NCI-H146 treated with DMSO at 0.1 percent for 48 hours (cell line): Measurements from ENCODE around the gene CEBPG.

Source experiments
- DNase-seq: peaks from one replicate; lab custom pipeline; 2025; ENCODE audit not compliant: unreplicated experiment; lab: John Stamatoyannopoulos, UW

Gene CEBPG

DNA sequence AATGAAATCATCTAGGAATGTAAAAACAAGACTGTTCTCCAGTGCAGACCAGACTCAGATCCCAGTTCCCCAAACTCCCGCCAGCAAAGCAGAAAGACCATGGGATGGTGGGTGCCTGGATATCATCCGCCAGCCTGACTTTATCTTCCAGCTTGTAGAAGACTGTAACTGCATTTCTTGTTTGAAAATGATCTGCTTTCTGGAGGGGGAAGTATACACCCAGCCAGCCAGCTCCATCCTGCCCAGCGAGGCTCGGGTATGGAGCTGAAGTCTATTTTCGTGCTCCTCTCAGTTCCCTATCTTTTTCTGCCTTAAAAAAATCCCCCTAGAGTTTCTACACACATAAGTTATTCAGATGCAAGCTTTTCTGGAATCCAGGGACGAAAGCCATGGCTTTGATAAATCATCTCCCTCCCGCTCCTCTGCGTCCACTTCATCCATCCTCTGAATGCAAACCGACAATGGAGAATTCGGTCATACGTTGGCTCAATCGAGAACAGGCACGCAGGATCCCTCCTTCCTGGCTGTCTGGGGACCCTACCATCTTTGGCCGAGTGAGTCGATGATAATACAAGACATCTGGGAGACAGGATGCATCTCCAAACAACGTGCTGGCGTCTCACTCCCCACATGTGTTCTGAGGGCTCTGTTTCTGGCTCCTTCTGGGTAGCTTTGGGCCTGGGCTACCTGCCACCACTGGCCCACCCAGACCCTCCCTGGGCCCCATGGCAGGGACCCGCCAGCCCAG, 31.2 kb downstream of the CEBPG start:
- no peak for DNase-seq

- no peak for DNase-seq
Measured at GRCh38 chr19:33405254-33405552, 31.7 kb downstream of the CEBPG start.

GRCh38 chr19:33405553-33406461, 32.3 kb downstream of the CEBPG start:
- DNase-seq, result no peak

DNA sequence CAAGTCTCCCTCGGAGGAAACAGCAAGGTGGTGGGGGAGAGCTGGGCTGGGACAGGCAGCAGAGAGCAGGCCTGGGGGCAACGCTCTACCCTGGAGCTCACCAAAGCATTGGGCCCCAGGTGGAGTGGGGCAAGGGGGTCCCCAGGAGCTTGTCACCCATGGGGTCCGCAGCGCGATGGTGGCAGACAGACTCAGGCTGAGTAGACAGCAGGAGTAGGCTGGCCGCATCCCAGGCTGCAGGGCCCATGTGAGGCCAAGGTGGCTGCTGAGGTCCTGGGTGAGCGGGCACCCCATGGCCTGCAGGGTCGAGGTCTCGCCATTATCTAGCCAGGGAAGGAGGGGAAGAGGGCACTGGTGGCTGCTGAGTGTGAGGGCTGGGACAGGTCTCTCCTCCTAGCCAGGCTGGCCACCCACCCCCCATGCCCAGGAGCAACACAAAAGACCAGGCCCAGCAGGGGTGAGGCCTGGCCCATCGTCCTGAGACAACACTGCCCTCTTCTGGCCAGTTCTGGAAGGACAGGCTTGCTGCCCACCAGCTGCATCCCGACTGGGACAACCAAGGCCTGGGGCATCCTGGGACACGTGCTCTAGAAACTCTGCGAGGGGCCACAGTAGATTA, 33.1 kb downstream of the CEBPG start:
- DNase-seq, result no peak

GRCh38 chr19:33407140-33407551, 33.6 kb downstream of the CEBPG start:
- DNase-seq, result no peak

GRCh38 chr19:33407716-33408115, 34.2 kb downstream of the CEBPG start:
- DNase-seq, result no peak

DNA sequence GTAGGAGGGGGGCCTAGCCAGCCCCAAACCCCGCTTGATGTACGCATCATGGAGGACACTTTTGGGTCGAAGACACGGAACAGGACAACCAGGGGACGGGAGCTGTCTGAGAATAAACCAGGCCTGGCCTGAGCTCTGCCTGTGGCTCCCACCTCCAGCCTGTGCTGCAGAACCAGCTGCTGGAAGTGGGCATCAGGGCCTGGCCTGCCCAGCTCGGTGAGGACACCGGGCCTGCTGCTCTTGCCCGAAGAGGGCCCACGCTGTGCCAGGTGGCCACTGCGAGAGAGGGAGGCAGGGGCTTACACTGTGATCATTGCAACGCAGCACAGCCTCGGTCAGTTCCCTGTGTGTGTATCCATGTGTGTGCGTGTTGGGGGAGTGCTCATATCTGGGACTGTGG, 34.6 kb downstream of the CEBPG start:
- no peak for DNase-seq

GRCh38 chr19:33408538-33409434, 35.3 kb downstream of the CEBPG start:
- DNase-seq, result no peak

GRCh38 chr19:33409906-33410685, 36.6 kb downstream of the CEBPG start:
- no peak for DNase-seq

GRCh38 chr19:33410915-33411401, 37.4 kb downstream of the CEBPG start:
- no peak for DNase-seq

DNA sequence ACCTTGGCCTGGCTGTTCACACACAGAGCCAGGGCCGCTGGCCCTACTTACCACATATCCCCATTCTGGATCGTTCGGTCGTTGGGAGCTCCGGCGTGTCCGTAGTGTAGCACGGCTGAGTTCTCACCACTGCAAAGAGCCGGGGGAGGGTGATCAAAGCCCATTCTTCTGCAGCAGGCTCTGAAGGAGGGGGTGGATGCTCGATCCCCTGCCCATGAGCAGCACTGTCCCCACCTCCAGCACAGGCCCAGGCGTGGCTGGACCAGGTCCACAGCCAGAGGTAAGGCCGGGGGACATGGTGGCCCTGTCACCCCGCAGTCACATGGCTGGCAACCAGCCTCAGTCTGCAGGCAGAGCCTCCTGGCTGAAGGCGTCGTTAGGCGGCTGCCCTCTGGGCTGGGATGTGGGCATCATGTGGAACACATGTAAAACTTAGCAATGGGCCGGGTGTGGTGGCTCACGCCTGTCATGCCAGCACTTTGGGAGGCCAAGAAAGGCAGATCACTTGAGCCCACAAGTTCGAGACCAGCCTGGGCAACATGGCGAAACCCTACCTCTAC, 38.2 kb downstream of the CEBPG start:
- no peak for DNase-seq

DNA sequence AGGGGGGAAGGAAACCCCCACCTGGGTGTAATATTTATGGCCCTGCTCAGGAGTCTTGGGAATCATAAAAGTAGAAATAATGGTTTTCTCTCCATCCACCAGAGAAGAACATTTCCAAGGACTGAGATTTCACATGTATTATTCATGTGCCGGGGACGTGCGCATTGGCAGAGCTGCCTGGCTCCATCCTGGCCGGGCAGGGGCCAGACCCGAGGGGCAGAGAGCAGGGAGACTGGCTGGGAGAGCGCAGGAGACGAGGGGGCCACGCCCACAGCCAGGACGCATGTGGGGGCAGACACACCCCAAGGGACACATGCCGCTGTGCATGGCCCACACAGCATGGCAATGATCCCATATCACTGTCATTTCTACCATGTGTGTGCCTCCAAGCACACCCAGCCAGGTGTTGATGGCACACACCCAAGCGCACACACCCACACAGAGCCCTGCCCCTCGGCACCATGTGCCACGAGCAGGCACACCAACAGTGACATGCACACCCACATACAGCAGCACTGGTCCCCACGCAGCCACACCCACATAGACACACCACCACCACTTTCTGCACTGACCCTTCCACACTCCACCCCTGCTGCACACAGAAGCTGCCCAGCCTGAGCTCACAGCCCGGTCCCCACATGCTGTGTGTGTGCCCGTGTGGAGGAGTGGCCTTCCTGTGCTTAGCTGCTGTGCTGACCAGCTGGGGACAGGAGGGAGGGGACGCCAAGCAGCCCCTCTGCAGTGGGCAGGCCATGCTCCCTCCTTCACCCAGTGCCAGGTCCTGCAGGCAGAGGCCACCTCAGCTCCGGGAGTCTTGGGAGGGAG, 39.3 kb downstream of the CEBPG start:
- DNase-seq, result no peak

DNA sequence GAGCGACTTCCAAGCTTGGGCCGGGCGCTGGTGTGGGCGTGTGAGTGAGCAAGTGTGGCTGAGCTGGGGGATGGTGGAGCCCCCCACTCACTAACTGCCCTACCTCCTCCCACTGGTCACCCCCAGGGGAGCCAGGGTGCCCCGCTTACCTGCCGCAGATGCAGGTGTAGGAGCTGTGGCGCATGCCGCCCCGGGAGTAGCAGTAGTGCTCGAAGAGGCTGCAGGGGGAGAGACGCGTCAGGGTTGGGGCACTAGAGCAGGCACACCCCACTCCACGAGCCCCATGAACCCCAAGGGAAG, 39.9 kb downstream of the CEBPG start:
- no peak for DNase-seq

DNA sequence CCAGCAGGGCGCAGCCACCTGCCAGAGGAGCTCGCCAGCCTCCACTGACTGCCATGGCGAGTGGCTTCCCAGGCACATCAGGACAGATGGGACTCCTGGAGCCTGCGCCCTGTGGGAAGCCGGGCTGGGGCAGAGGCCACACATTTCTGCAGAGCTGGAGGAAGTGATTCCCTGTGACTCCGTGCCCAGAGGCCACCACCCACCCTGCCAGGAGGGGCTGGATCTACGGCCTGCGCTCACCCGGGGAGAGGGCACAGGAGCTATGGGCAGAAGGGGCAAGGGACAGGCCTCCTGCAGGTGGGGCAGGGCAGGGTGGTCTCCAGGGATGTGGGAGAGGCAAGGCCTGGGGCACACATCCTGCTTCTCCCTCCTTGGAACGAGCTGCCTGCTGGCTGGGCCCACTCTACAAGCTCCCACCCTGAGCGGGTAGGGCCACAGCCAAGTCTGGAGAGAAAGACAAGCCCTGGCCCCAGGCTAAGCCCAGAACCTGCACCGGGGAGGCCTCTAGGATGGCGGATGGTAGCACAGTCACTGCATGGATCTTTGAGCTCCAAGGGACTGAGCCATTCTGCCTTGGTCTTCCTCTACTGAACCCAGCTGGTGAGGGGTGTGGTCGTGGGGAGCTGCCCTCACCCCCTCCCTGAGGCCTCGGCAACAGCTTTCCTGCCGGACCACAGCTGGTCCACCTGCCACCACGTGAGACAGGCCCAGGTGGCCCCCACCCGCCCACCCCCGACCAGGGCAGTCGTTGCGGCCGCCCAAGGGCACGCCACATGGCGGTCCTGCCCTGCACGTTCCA, 40.6 kb downstream of the CEBPG start:
- no peak for DNase-seq

DNA sequence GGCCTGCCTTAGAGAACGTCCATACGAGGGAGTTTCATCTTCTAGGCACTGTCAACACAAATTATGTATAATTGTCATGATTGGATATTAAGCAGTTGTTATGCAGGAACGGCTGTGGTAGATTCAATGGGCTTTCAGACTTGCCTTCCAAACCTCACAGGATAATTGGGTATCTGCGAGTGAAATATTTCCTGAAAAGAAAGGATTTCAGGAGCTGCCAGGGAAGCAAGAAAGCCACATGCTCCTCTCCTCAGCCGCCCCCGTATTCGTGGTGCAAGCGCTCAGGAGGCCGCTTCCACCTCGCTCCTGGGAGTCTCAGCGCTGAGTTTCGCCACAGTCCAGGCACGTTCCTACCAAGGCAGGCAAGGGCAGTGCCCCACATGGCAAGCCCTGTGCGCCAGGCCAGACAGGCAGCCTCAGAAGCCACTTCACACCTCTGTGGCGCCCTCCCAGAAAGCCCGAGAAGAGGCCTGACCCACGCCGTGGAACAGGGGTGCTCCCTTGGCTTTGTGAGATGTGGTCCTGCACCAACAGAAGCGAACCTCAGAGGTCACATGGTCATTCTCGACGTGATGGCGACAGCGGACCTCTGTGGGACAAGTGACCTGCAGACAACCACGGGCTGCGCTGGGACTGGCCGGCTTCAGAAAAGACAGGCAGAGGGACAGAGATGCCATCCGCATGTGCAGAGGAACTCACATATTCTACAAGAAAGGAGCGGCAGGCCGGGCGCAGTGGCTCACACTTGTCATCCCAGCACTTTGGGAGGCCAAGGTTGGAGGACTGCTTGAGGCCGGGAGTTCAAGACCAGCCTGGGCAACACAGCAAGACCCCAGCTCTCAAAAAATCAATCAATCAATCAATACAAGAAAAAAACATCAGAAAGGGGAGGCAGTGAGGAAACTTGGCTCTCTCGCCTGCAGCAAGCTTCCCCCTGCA, 41.4 kb downstream of the CEBPG start:
- no peak for DNase-seq

DNA sequence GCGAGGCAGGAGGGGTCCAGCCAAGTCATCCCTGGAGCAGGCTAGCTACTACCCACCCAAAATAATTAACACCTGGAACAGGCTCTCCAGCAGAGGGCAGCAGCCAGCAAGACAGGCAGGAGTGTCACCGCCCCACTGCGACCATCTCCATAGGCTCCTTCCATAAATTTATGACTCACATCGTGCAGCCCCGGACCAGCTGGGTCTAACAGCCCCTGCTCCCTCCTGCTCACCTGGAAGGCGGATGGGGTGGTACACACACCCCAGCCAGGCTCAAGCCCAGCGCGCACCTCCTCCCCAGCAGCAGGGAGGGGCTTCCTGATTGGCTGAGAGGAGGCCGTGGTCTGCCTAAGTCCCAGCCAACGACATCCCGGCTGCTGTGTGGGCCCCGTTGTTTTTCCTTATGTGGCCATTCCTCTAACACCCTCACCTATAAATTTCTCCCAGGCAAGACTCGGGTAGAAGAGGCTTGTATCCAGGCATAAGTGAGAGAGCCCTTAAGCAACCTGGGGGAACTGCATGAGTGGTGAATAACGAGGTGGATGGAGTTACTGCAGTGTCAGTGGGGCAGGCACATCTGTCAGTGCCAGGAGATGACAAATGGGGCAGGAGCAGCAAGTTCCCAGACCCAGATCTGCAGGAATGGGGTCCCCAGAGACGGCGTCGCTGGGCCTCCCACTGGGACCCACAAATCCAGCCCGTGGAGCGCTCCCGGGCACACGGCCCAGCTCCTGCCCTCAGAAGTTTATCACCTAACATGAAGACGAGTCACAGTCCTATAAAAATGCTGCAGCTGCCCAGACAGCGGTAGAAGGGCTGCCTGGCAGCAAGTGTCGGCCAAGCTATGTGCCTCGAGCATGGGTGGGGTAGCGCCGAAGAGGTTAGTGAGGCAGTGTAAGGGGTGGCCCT, 43.1 kb downstream of the CEBPG start:
- peak; percentile 46 for DNase-seq
